Heart left ventricle (tissue), 16 donors: ENCODE data around the gene NCOA5. TPM values are rescaled to one million over a fixed set of nuclear protein-coding genes. Genes with fewer than 3 reads are reported as not detected.

Experiments used
- ATAC-seq, 4 donors: fragments of 200-7000 bp; cut with Tn5 transposase; one replicate each; pipeline ENCODE4 v1.9.1; 2020 to 2022; ENCODE audit warnings: moderate library complexity in 4 of 4, mild to moderate bottlenecking in 3 of 4, moderate number of reproducible peaks in 1 of 4
- DNase-seq, 5 donors: peaks; one replicate each; pipeline ENCODE4 v3.0.0-alpha.2; 2020
- H3K27ac ChIP-seq, 12 donors: fragments of 200-600 bp; sonication (generic) in 4 of 12; one replicate each; pipeline versions ENCODE4 v1.5.0 to v1.8.0; 2016 to 2022; ENCODE audit warnings: mild to moderate bottlenecking in 2 of 12
- H3K27me3 ChIP-seq, 9 donors: fragments of 200-600 bp; sonication (generic) in 2 of 9; one replicate each; pipeline versions ENCODE4 v1.5.1 to v1.8.0; 2016 to 2022; ENCODE audit warnings: mild to moderate bottlenecking in 3 of 9
- H3K36me3 ChIP-seq, 9 donors: fragments of 200-600 bp; sonication (generic) in 2 of 9; one replicate each; pipeline versions ENCODE4 v1.5.0 to v1.8.0; 2018 to 2022; ENCODE audit warnings: mild to moderate bottlenecking in 2 of 9
- H3K4me1 ChIP-seq, 12 donors: fragments of 200-600 bp; sonication (generic) in 4 of 12; one replicate each; pipeline versions ENCODE4 v1.5.0 to v1.8.0; 2016 to 2022; ENCODE audit warnings: mild to moderate bottlenecking in 3 of 12
- H3K4me3 ChIP-seq, 12 donors: fragments of 200-600 bp; sonication (generic) in 4 of 12; one replicate each; pipeline versions ENCODE4 v1.5.0 to v1.8.0; 2017 to 2022; ENCODE audit warnings: mild to moderate bottlenecking in 9 of 12, moderate library complexity in 4 of 12
- H3K9me3 ChIP-seq, 12 donors: fragments of 200-600 bp; sonication (generic) in 4 of 12; one replicate each; pipeline versions ENCODE4 v1.5.0 to v1.8.0; 2016 to 2022; ENCODE audit warnings: mild to moderate bottlenecking in 1 of 12
- POLR2A ChIP-seq, 2 donors: fragments of 450-650 bp; IDR thresholded peaks; one replicate each; pipeline ENCODE4 v1.6.1; 2017; ENCODE audit warnings: antibody characterized with exemption in 2 of 2, mild to moderate bottlenecking in 2 of 2, moderate library complexity in 2 of 2
- WGBS, 4 donors: extraction: QIAGEN DNeasy Blood & Tissue Kit in 2 of 4; methylation state at CpG; one replicate each; pipeline versions ENCODE4 v1.1.5 to v1.1.7; 2013 to 2018; 5-methylcytosine and 5-hydroxymethylcytosine counted together
- intact Hi-C, 10 donors: fragments of 100-400 bp; cut with DNase I; formaldehyde crosslinking; loops; one replicate each; pipeline versions ENCODE4 v1.11.1 to v1.14.2; 2022
- long read RNA-seq, 3 donors: library from polyadenylated mRNA; unstranded; transcript quantifications; one replicate each; pipeline ENCODE4 v2.0.0, GENCODE V29; 2020 to 2021
- polyA plus RNA-seq, 2 donors: library from polyadenylated mRNA; stranded (reverse); fragments of 200-250 nt; gene quantifications; one replicate each; pipeline ENCODE4 v1.2.3, GENCODE V29; 2013
- total RNA-seq, 9 donors: library from RNA; depleted of rRNA in 2 of 9; stranded (reverse); fragments of >200 nt in 2 of 9; fragmentation: NEBNext Ultra II Directional in 3 of 9; extraction: Animal tissue kit (Norgen Biotek cat#: 25700) in 3 of 9; gene quantifications; one replicate each; pipeline versions ENCODE4 v1.1.0 to v1.2.4, GENCODE V29; 2016 to 2023
- TF ChIP-seq, protein P1 (sequence below), 12 donors: fragments of 200-600 bp; sonication (generic) in 4 of 12; IDR thresholded peaks; one replicate each; pipeline versions ENCODE4 v1.5.0 to v1.8.0; 2018 to 2022; ENCODE audit warnings: antibody characterized with exemption in 12 of 12, mild to moderate bottlenecking in 5 of 12
- donor health status: ischemic (EF 13 %, LVEDD 7.1; RV severe dilation, severe dysfunction).
- donor health status: healthy with polysubstance abuse.
- donor health status: DM: no; HTN: yes; CAD: no.
- donor health status: DM: no; HTN: no; CAD: no.
- donor health status: ischemic (EF 25% LVEDD 6.9; RV normal size, moderate dysfunction).
- donor health status: ischemic (EF 25% LVEDD 5.7; RV mildly dilated, moderate dysfunction).
- donor health status: healthy.
- donor health status: DM: yes; HTN: yes; CAD: no.
- donor health status: ischemic (EF 35%, LVEDD 5.7; RV mildly dilated, moderate dysfunction).
- donor health status: nonischemic (EF 11% LVEDD 7.7; RV severe dilation, severe dysfunction).
- donor health status: DM: yes; HTN: yes; CAD: no.
- donor health status: PGD.
- donor health status: ischemic (EF 29% LVEDD 5.4; RV normal size, mild dysfunction).
- donor health status: nonischemic (EF 23%, LVEDD 6.1; RV moderate dilation, normal function).

Gene NCOA5
- total RNA-seq (10 to 100 TPM in 7 of 9 donors, 1 to 10 TPM in 2; 9.5 to 17.4 (median 12.5) TPM), polyA plus RNA-seq (10 to 100 TPM in 1 of 2 donors, 1 to 10 TPM in 1; 5.7 to 11.9 TPM)
- long read RNA-seq, donor 1, partial matches to known transcripts = 1 of 6 reads
- long read RNA-seq, donor 1, other reads (novel, unspliced or antisense) = 3 of 6 reads
- long read RNA-seq, donor 2, transcript NCOA5-201 (8 exons, 3,220 nt) = major isoform, 16 of 28 reads
- long read RNA-seq, donor 2, partial matches to known transcripts = 6 of 28 reads
- long read RNA-seq, donor 2, other reads (novel, unspliced or antisense) = 6 of 28 reads
- long read RNA-seq, donor 3, transcript NCOA5-201 (8 exons, 3,220 nt) = major isoform, 5 of 15 reads
- long read RNA-seq, donor 3, partial matches to known transcripts = 4 of 15 reads
- long read RNA-seq, donor 3, other reads (novel, unspliced or antisense) = 6 of 15 reads

DNA sequence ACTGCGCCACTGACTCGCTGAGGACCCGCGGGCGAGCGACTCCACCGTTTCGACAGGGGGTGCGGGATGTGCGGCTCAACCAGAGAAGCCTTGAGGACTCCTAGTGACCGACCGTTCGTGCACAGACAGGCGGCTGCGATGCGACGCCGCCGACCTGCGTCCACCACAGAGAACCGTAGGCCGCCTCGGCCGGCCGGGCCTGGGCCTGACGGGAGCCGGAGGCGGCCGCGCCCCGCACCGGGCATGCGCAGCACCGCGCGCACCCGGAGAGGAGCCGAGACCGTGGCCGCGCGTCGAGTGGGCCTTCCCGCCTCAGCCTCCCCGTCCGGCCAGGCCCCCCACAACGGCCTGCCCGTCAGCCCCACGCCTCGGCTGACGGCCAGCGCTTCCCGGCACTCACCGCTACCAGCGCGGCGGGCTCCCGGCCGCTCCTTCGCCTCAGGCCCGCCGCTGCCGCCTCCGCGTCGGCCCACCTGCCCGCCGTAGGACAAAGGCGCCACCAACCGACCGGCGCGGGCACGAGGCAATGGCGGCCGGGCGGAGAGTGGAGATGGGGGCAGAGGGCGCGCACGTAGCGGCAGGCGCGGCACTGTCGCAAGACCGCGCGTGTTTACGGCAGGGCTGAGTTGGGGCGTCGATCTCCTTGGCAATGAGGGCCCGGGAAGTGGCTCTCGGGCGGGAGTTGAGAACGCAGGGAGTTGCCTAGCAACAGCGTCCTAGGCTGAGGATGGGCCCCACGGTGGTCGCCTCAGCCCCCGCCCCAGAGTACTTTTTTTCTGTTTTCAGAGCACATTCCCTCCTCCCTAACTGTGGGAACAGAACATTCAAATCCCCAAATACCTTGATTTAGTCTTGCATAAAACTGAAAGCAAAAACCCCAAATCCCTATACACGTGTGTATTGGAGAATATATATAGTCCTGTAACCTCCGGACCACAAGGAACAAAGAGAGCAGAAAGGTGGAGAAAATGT lies at the start of gene NCOA5:
Gene NCOA5, minus strand, starts transcription at position 546 of the 972 bp plus-strand sequence. CDS start 10,538 bp downstream, outside the sequence.
- TF ChIP-seq, protein P1, sequence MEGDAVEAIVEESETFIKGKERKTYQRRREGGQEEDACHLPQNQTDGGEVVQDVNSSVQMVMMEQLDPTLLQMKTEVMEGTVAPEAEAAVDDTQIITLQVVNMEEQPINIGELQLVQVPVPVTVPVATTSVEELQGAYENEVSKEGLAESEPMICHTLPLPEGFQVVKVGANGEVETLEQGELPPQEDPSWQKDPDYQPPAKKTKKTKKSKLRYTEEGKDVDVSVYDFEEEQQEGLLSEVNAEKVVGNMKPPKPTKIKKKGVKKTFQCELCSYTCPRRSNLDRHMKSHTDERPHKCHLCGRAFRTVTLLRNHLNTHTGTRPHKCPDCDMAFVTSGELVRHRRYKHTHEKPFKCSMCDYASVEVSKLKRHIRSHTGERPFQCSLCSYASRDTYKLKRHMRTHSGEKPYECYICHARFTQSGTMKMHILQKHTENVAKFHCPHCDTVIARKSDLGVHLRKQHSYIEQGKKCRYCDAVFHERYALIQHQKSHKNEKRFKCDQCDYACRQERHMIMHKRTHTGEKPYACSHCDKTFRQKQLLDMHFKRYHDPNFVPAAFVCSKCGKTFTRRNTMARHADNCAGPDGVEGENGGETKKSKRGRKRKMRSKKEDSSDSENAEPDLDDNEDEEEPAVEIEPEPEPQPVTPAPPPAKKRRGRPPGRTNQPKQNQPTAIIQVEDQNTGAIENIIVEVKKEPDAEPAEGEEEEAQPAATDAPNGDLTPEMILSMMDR (IDR thresholded peaks at IDR 0.05) = peak in 7 of 12 donors; percentile 11 to 56 (median 41)
- TF ChIP-seq POLR2A (IDR thresholded peaks at IDR 0.05) = peak in 1 of 2 donors; percentile 70
- intact Hi-C loops = loop anchor here in 6 of 10 donors (1.0 to 10.0 kb wide), 5 partner anchors 29 to 115 kb away; partner anchors contain the start of genes CD40 (in 2 of the 6), SLC12A5 (in 2 of the 6) and ZNF335 (in 1 of the 6)
- 0% methylated on average over 19 to 100 of the region's 100 CpGs for WGBS, 4 donors
- H3K27me3 ChIP-seq = no peaks in the 10 kb centered on the region
- H3K4me3 ChIP-seq = peak within 1 kb of the TSS; percentile 52 to 96 (median 86)
- peak within 1 kb of the TSS; percentile 94 to 100 (median 98) for H3K27ac ChIP-seq
- no peaks in the 10 kb centered on the region for H3K9me3 ChIP-seq
- DNase-seq = peak; percentile 96 to 98 (median 97)
- ATAC-seq = peak; percentile 96 to 98 (median 98)
- peaks cover 0 to 8% (median 0%) of the 10 kb centered on the region in 9 donors for H3K36me3 ChIP-seq
- H3K4me1 ChIP-seq = peaks cover 6 to 50% (median 46%) of the 10 kb centered on the region in 12 donors

GRCh38 chr20:46139266-46139889 lies 49.6 kb upstream of the NCOA5 start:
- no peaks in the 10 kb centered on the region for H3K4me1 ChIP-seq
- no peak overlapping the region for H3K4me3 ChIP-seq
- no peaks in the 10 kb centered on the region for H3K9me3 ChIP-seq
- DNase-seq (no peak), ATAC-seq (no peak)
- TF ChIP-seq, protein P1 (IDR thresholded peaks at IDR 0.05) = no peak
- no peak for TF ChIP-seq POLR2A (IDR thresholded peaks at IDR 0.05)
- WGBS, 4 donors = 28 to 49% (median 38%) methylated on average over 4 to 8 of the region's 8 CpGs
- no peak overlapping the region for H3K27ac ChIP-seq
- peaks cover 6 to 83% (median 33%) of the 10 kb centered on the region in 9 donors for H3K27me3 ChIP-seq
- H3K36me3 ChIP-seq = no peaks in the 10 kb centered on the region
- intact Hi-C loops = loop anchor here in 3 of 10 donors (5.0 to 10.0 kb wide), 4 partner anchors 38 to 545 kb away; partner anchors contain the start of genes CDH22 (in 1 of the 3) and TP53RK (in 1 of the 3)

GRCh38 chr20:46137816-46138215 lies 48.1 kb upstream of the NCOA5 start:
- intact Hi-C loops = loop anchor here in 3 of 10 donors (5.0 to 10.0 kb wide), 4 partner anchors 39 to 547 kb away; partner anchors contain the start of genes CDH22 (in 1 of the 3) and TP53RK (in 1 of the 3)
- TF ChIP-seq, protein P1 (IDR thresholded peaks at IDR 0.05) = no peak
- no peak for TF ChIP-seq POLR2A (IDR thresholded peaks at IDR 0.05)

More at GRCh38 chr20:46137816-46138215, 48.1 kb upstream of the NCOA5 start:
- no peak for DNase-seq
- WGBS, 4 donors = 70 to 88% (median 79%) methylated on average over 4 to 5 of the region's 5 CpGs
- ATAC-seq = no peak
- Histone ChIP-seq H3K27me3 (peaks cover 6 to 75% (median 33%) of the 10 kb centered on the region in 9 donors), H3K27ac (no peak overlapping the region), H3K9me3 (no peaks in the 10 kb centered on the region), H3K4me3 (no peak overlapping the region), H3K36me3 (no peaks in the 10 kb centered on the region), H3K4me1 (peaks cover 0 to 4% (median 0%) of the 10 kb centered on the region in 12 donors)
